ENCODE data around the gene PAX2. TPM values are rescaled to one million over a fixed set of nuclear protein-coding genes. Genes with fewer than 3 reads are reported as not detected.

PAX2 gene
- total RNA-seq, 1 experiment from 2014 or later = not detected

DNA sequence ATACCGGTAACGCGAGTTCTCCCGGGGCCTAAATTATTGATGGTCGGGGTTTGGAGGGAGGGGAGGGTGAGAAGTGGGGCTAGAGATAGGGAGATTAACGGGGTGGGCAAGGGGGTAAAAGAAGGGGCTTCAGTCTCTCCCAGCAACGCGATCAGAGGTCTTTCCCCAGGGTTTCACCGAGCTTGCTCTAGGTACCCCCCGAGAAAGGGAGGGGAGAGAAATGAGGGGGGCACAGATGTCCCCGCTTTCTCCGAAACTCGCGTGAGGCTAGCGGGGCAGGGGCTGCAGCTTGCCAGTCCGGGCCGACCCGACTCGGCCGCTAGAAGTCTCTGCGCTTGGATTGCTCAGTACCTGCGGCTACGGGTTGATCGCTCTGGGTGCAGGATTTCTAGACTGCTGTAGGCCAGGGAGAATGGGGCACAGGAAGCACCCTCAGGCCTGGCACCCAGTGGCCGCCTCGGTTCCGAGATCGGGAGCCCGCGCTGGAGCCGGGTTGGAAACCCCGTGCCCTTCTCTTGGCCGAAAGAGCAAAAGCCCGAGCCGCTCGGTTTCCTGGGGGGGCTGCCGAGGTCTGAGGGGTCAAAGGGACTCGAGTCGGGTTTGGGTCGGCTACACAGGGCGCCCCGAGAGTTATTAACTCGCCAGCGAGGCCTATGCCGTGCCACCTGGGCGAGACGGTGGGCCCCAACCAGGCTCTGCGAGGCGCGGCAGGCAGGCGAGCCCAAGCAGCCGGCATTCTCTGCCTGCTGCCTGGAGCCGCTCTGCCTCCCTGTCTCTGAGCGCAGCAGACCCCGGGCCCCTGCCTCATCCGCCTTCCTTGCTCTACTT is 3.1 kb downstream of the PAX2 start:
- ChIA-PET CTCF (no interaction called here), POLR2A (ENCODE audit: low non-redundant PET) (no interaction called here)
- no peak for DNase-seq (ENCODE audit: low spot score)
- no peaks in the 10 kb centered on the region for H3K9me3 ChIP-seq (ENCODE audit: low read depth, low read length, poor library complexity, severe bottlenecking)
- H3K27ac ChIP-seq (ENCODE audit: low read depth, low read length, poor library complexity, severe bottlenecking) = no peak overlapping the region
- H3K27me3 ChIP-seq (replicated peaks; ENCODE audit: insufficient read depth, low read depth, low read length, poor library complexity) = peaks cover 100% of the 10 kb centered on the region
- intact Hi-C loops (cut with micrococcal nuclease; ENCODE audit: unreplicated experiment) = loop anchor here (5.0 kb wide), 1 partner anchor 124 kb away; no protein-coding TSS in a partner anchor
- no peaks in the 10 kb centered on the region for H3K36me3 ChIP-seq (ENCODE audit: insufficient read depth, low read length, poor library complexity, severe bottlenecking)
- no TSS peak for BruUV-seq (replicated peaks)
- no peak overlapping the region for H3K4me3 ChIP-seq (ENCODE audit: low read depth, low read length, poor library complexity, severe bottlenecking)
- H3K4me1 ChIP-seq (ENCODE audit: insufficient read depth, low read length, poor library complexity, severe bottlenecking) = peaks cover 26% of the 10 kb centered on the region
- peak; percentile 79 for TF ChIP-seq EZH2 (IDR thresholded peaks at IDR 0.05; ENCODE audit: borderline replicate concordance, low read depth, low read length, poor library complexity, severe bottlenecking)
- TF ChIP-seq, protein P1, sequence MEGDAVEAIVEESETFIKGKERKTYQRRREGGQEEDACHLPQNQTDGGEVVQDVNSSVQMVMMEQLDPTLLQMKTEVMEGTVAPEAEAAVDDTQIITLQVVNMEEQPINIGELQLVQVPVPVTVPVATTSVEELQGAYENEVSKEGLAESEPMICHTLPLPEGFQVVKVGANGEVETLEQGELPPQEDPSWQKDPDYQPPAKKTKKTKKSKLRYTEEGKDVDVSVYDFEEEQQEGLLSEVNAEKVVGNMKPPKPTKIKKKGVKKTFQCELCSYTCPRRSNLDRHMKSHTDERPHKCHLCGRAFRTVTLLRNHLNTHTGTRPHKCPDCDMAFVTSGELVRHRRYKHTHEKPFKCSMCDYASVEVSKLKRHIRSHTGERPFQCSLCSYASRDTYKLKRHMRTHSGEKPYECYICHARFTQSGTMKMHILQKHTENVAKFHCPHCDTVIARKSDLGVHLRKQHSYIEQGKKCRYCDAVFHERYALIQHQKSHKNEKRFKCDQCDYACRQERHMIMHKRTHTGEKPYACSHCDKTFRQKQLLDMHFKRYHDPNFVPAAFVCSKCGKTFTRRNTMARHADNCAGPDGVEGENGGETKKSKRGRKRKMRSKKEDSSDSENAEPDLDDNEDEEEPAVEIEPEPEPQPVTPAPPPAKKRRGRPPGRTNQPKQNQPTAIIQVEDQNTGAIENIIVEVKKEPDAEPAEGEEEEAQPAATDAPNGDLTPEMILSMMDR (conservative IDR thresholded peaks at IDR 0.05; ENCODE audit: low read depth, low read length) = no peak

DNA sequence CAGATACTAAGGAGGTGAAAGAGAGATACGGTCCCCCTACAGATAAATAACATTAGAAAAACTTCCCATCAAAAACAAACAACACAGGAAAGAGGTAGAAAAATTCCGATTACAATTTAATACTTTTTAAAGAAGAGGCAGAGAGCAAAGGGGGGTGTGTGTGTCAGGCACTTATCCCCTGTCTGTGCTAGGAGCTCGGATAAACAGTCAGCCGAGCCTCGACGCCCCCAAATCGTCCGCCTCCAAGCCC is 3.6 kb downstream of the PAX2 start:
- intact Hi-C loops (cut with micrococcal nuclease; ENCODE audit: unreplicated experiment) = loop anchor here (5.0 kb wide), 1 partner anchor 123 kb away; no protein-coding TSS in a partner anchor
- H3K9me3 ChIP-seq (ENCODE audit: low read depth, low read length, poor library complexity, severe bottlenecking) = no peaks in the 10 kb centered on the region
- DNase-seq (ENCODE audit: low spot score) = no peak
- H3K27me3 ChIP-seq (replicated peaks; ENCODE audit: insufficient read depth, low read depth, low read length, poor library complexity) = peaks cover 100% of the 10 kb centered on the region
- H3K4me1 ChIP-seq (ENCODE audit: insufficient read depth, low read length, poor library complexity, severe bottlenecking) = peaks cover 23% of the 10 kb centered on the region
- ChIA-PET CTCF (no interaction called here), POLR2A (ENCODE audit: low non-redundant PET) (no interaction called here)
- no peaks in the 10 kb centered on the region for H3K36me3 ChIP-seq (ENCODE audit: insufficient read depth, low read length, poor library complexity, severe bottlenecking)
- BruUV-seq (replicated peaks) = no TSS peak
- TF ChIP-seq, protein P1 (conservative IDR thresholded peaks at IDR 0.05; ENCODE audit: low read depth, low read length) = no peak
- TF ChIP-seq EZH2 (IDR thresholded peaks at IDR 0.05; ENCODE audit: borderline replicate concordance, low read depth, low read length, poor library complexity, severe bottlenecking) = no peak
- no peak overlapping the region for H3K27ac ChIP-seq (ENCODE audit: low read depth, low read length, poor library complexity, severe bottlenecking)
- no peak overlapping the region for H3K4me3 ChIP-seq (ENCODE audit: low read depth, low read length, poor library complexity, severe bottlenecking)

DNA sequence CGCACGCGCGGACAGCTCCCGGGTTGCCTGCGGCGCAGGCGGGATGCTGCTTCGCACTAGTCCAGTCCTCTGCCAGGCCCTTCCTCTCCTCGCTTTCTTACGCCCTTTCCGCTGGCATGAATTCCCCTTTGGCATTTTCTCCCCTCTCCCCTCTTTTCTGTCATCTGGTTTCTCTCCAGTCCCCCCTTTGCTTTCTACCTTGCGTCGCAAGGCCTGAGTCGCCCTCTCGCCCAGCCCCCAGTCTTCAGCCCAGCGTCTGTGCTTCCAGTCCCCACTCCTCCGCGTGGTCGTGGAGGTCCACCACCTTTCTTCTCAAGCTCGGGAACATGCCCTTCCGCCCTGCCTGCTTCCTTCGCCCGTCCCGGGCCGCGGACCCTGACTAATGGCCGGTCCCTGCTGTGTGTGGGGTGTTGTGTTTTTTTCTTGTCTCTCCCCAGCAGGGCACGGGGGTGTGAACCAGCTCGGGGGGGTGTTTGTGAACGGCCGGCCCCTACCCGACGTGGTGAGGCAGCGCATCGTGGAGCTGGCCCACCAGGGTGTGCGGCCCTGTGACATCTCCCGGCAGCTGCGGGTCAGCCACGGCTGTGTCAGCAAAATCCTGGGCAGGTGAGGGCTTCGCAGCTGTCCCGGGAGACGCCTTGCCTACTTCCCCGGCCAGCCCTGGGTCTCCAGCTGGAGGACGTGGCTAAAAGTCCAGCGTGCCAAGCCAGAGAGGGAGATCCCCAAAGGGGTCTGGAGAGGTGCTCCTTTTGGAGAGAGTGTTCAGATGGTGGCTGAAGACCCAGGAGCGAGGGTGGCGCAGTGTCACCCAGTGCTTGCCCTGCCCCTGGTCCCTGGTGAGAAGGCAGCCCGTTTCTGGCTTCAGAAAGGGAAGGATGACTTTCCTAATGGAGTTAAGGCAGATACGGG is 4.2 kb downstream of the PAX2 start:
- peaks cover 17% of the 10 kb centered on the region for H3K4me1 ChIP-seq (ENCODE audit: insufficient read depth, low read length, poor library complexity, severe bottlenecking)
- peak; percentile 79 for TF ChIP-seq EZH2 (IDR thresholded peaks at IDR 0.05; ENCODE audit: borderline replicate concordance, low read depth, low read length, poor library complexity, severe bottlenecking)
- TF ChIP-seq, protein P1 (conservative IDR thresholded peaks at IDR 0.05; ENCODE audit: low read depth, low read length) = no peak
- CTCF ChIA-PET = no interaction called here
- intact Hi-C loops (cut with micrococcal nuclease; ENCODE audit: unreplicated experiment) = loop anchor here (5.0 kb wide), 1 partner anchor 123 kb away; no protein-coding TSS in a partner anchor
- no peak overlapping the region for H3K27ac ChIP-seq (ENCODE audit: low read depth, low read length, poor library complexity, severe bottlenecking)
- H3K27me3 ChIP-seq (replicated peaks; ENCODE audit: insufficient read depth, low read depth, low read length, poor library complexity) = peaks cover 100% of the 10 kb centered on the region
- POLR2A ChIA-PET (ENCODE audit: low non-redundant PET) = no interaction called here
- no peaks in the 10 kb centered on the region for H3K9me3 ChIP-seq (ENCODE audit: low read depth, low read length, poor library complexity, severe bottlenecking)
- H3K36me3 ChIP-seq (ENCODE audit: insufficient read depth, low read length, poor library complexity, severe bottlenecking) = no peaks in the 10 kb centered on the region
- no peak overlapping the region for H3K4me3 ChIP-seq (ENCODE audit: low read depth, low read length, poor library complexity, severe bottlenecking)
- no TSS peak for BruUV-seq (replicated peaks)
- DNase-seq (ENCODE audit: low spot score) = no peak
